Measurements from ENCODE around the gene OMP.

OMP gene

DNA sequence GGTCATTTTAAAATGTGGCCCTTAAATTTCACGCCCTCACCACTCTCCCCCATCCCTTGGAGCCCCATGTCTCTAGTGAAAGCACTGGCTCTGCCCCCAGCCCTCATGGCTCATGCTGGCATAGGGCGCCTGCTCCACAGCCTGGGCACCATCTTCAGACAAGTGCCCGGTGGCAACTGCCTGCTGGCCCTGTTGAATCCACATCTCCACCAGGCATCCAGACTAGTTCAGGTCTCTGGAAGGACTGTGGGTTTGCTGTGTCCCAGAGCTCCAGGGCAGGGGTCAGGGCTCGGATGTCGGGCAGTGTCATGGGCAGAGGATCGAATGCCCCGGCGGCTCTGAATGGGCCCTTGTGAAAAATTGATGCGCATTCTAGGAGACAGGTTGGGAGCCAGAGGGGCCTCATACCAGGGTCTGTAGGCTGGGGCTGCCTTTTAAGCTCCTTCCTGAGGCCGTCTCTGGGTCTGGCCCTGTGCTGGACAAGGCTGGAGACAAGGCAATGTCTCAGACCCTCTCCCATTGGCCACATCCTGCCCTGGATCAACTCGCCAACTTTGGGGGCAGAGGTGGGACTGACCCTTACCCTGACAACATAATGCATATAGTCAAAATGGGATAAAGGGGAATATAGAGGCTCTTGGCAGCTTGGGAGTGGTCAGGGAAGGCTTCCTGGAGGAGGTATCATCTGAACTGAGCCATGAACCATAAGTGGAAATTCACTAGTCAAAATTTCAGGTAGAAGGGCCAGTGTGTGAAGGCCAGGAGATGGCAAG, 26.6 kb downstream of the OMP start:
- Mint-ChIP-seq H3K4me1 (peaks cover 24% of the 10 kb centered on the region), H3K9me3 (no peaks in the 10 kb centered on the region), H3K27ac (peak overlapping the region in 1 of 2 donors; percentile 68), H3K27me3 (peaks cover 29% of the 10 kb centered on the region), H3K4me3 (no peak overlapping the region)
- ATAC-seq (no peak), DNase-seq (no peak)

GRCh38 chr11:77129842-77130756, 27.5 kb downstream of the OMP start:
- no peak for ATAC-seq
- peak overlapping the region in 1 of 2 donors; percentile 68 for H3K27ac Mint-ChIP-seq
- DNase-seq = no peak
- H3K4me1 Mint-ChIP-seq = peaks cover 24% of the 10 kb centered on the region
- H3K9me3 Mint-ChIP-seq = no peaks in the 10 kb centered on the region
- no peak overlapping the region for H3K4me3 Mint-ChIP-seq
- peaks cover 29% of the 10 kb centered on the region for H3K27me3 Mint-ChIP-seq

DNA sequence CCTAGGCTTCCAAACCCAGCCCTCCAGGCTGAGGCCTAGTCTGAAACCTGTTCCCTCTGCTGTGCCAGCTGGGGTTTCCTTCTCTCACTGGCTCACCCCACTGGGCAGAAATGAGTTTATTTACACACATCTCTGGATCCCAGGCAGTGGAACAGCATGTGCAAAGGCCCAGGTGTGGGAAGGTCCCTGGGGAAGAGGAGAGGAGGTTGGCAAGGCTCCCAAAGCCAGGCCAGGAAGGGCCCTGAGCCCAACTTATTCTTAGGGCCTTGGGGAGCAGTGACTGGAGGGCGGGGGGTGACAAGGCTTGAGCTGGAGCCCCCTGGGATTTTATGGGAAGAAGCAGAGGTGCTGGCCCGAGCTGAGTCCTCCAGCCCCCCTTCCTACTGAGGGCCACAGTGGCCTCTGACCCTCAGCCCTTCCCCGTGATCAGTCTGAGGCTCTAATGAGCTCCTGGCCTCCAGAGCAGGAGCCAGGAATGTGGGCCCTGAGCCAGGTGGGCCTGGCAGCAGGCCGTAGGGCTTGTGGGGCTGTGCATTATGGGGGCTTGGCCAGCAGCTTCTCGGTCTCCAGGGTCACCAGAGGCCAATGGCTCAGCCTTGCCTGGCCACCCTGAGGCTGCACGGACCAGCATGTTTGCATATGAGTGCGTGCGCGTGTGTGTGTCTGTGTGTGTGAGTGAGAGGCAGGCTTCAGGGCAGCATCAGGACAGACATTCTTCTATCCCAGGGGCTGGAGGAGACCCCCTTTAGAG, 28.3 kb downstream of the OMP start:
- peaks cover 29% of the 10 kb centered on the region for H3K27me3 Mint-ChIP-seq
- no peak overlapping the region for H3K27ac Mint-ChIP-seq
- H3K4me3 Mint-ChIP-seq = no peak overlapping the region
- no peaks in the 10 kb centered on the region for H3K9me3 Mint-ChIP-seq
- peaks cover 29% of the 10 kb centered on the region for H3K4me1 Mint-ChIP-seq
- DNase-seq (no peak), ATAC-seq (no peak)

DNA sequence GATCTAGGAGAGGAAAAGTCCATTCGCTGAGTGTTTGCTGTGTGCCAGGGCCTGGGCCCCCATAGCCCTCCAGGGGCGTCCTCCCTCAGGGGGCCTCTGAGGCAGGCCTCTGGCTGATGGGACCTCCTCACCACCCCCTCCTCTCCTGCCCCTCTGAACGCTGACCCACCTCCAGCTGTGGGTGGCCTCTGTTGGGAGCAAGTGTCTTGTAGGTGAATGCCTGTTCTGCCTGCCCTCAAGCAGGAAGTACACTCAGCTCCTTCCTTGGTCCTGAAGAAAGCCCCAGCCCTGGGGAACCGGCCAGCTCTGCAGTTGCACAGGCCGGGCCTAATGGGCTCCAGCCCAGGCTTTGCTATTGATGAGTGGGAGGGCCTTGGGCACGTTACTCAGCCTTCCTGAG, 28.9 kb downstream of the OMP start:
- peaks cover 25% of the 10 kb centered on the region for H3K27me3 Mint-ChIP-seq
- DNase-seq = no peak
- H3K4me1 Mint-ChIP-seq = peaks cover 30% of the 10 kb centered on the region
- no peak for ATAC-seq
- no peak overlapping the region for H3K4me3 Mint-ChIP-seq
- H3K9me3 Mint-ChIP-seq = no peaks in the 10 kb centered on the region
- H3K27ac Mint-ChIP-seq = no peak overlapping the region

- no peaks in the 10 kb centered on the region for H3K9me3 Mint-ChIP-seq
- ATAC-seq (peak; percentile 53), DNase-seq (no peak)
- H3K27ac Mint-ChIP-seq = no peak overlapping the region
- no peak overlapping the region for H3K4me3 Mint-ChIP-seq
- H3K27me3 Mint-ChIP-seq = peaks cover 34% of the 10 kb centered on the region
- peaks cover 12% of the 10 kb centered on the region for H3K4me1 Mint-ChIP-seq
Measured at GRCh38 chr11:77135069-77135468, 32.4 kb downstream of the OMP start.

GRCh38 chr11:77136074-77136473, 33.4 kb downstream of the OMP start:
- ATAC-seq (peak; percentile 78), DNase-seq (peak in 1 of 2 donors; percentile 31)
- Mint-ChIP-seq H3K4me1 (peaks cover 12% of the 10 kb centered on the region), H3K4me3 (peak overlapping the region in 1 of 2 donors; percentile 3), H3K27ac (no peak overlapping the region), H3K27me3 (peaks cover 37% of the 10 kb centered on the region), H3K9me3 (no peaks in the 10 kb centered on the region)

DNA sequence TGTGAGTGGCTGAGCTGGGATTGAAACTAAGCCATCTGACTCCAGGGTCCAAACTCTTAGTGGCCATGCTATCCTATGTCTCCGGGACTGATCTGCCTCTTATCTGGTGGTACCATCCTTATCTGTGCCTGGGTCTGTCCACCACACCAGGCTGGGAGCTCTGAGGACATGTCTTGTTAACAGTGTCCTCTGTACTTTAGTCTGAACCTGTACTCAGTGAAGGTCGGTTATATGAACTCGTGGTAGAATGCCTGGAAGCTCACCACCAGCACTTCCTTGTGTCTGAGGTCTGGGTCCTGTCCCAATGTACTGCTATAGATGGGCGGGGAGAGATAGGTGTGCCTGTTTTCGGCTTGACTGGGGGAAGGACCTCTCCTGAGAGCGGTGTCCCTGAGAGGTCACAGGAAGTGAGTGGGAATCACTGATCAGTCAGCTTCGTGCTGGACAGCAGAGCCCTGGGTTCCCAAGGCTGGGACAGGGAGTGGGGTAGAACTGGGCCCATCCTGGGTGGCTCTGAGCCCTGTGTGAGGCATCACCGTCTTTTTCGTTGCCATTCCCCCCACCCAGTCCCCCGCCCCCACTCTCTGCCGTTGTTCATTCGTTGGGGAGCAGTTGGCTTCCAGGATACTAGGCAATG, 34.3 kb downstream of the OMP start:
- Mint-ChIP-seq H3K27ac (no peak overlapping the region), H3K4me1 (peaks cover 17% of the 10 kb centered on the region), H3K4me3 (no peak overlapping the region), H3K9me3 (no peaks in the 10 kb centered on the region), H3K27me3 (peaks cover 42% of the 10 kb centered on the region)
- ATAC-seq (no peak), DNase-seq (no peak)

- Mint-ChIP-seq H3K4me1 (peaks cover 22% of the 10 kb centered on the region), H3K27me3 (peaks cover 46% of the 10 kb centered on the region), H3K4me3 (no peak overlapping the region), H3K27ac (no peak overlapping the region), H3K9me3 (no peaks in the 10 kb centered on the region)
- DNase-seq (no peak), ATAC-seq (no peak)
Measured at GRCh38 chr11:77137421-77137820, 34.8 kb downstream of the OMP start.

GRCh38 chr11:77138106-77138649, 35.5 kb downstream of the OMP start:
- peaks cover 50% of the 10 kb centered on the region for H3K27me3 Mint-ChIP-seq
- H3K27ac Mint-ChIP-seq = no peak overlapping the region
- DNase-seq (no peak), ATAC-seq (no peak)
- peaks cover 30% of the 10 kb centered on the region for H3K4me1 Mint-ChIP-seq
- no peak overlapping the region for H3K4me3 Mint-ChIP-seq
- H3K9me3 Mint-ChIP-seq = no peaks in the 10 kb centered on the region

- no peak for ATAC-seq
- H3K27ac Mint-ChIP-seq = no peak overlapping the region
Measured at GRCh38 chr11:77139201-77139600, 36.6 kb downstream of the OMP start.

GRCh38 chr11:77140231-77140851, 37.7 kb downstream of the OMP start:
- H3K9me3 Mint-ChIP-seq = no peaks in the 10 kb centered on the region
- H3K27me3 Mint-ChIP-seq = peaks cover 56% of the 10 kb centered on the region
- ATAC-seq = no peak
- H3K27ac Mint-ChIP-seq = no peak overlapping the region
- H3K4me1 Mint-ChIP-seq = peaks cover 36% of the 10 kb centered on the region
- DNase-seq = no peak
- no peak overlapping the region for H3K4me3 Mint-ChIP-seq

More at GRCh38 chr11:77139201-77139600, 36.6 kb downstream of the OMP start:
- no peak overlapping the region for H3K4me3 Mint-ChIP-seq
- peaks cover 36% of the 10 kb centered on the region for H3K4me1 Mint-ChIP-seq
- H3K27me3 Mint-ChIP-seq = peaks cover 56% of the 10 kb centered on the region
- H3K9me3 Mint-ChIP-seq = no peaks in the 10 kb centered on the region
- no peak for DNase-seq

- no peak for DNase-seq
- H3K4me1 Mint-ChIP-seq = peaks cover 31% of the 10 kb centered on the region
- H3K4me3 Mint-ChIP-seq = no peak overlapping the region
- H3K9me3 Mint-ChIP-seq = no peaks in the 10 kb centered on the region
- H3K27me3 Mint-ChIP-seq = peaks cover 56% of the 10 kb centered on the region
- H3K27ac Mint-ChIP-seq = no peak overlapping the region
- no peak for ATAC-seq
Measured at GRCh38 chr11:77141034-77141433, 38.4 kb downstream of the OMP start.

- Mint-ChIP-seq H3K9me3 (no peaks in the 10 kb centered on the region), H3K4me1 (peaks cover 26% of the 10 kb centered on the region), H3K4me3 (no peak overlapping the region), H3K27ac (no peak overlapping the region), H3K27me3 (peaks cover 54% of the 10 kb centered on the region)
- ATAC-seq = no peak
- DNase-seq = no peak
Measured at GRCh38 chr11:77141475-77141874, 38.8 kb downstream of the OMP start.

- ATAC-seq (peak; percentile 93), DNase-seq (peak; percentile 42 to 71)
- H3K4me3 Mint-ChIP-seq = no peak overlapping the region
- no peaks in the 10 kb centered on the region for H3K9me3 Mint-ChIP-seq
- H3K4me1 Mint-ChIP-seq = peaks cover 29% of the 10 kb centered on the region
- peak overlapping the region in 1 of 2 donors; percentile 75 for H3K27ac Mint-ChIP-seq
- H3K27me3 Mint-ChIP-seq = peaks cover 46% of the 10 kb centered on the region
Measured at GRCh38 chr11:77142091-77142975, 39.7 kb downstream of the OMP start.

Measured in stimulated activated naive CD8-positive, alpha-beta T cell treated with anti-CD3 and anti-CD28 coated beads, Interleukin-15, amount 100 ng/mL, for 72 hours (primary cell).